T-helper 17 cell (primary cell): ENCODE results near the gene DPP6. TPM values are rescaled to one million over a fixed set of nuclear protein-coding genes. Genes with fewer than 3 reads are reported as not detected.

Experiments
- ATAC-seq: fragments of 150-1000 bp; cut with Tn5 transposase; 2 replicates; pipeline ENCODE4 v1.10.0; 2021; ENCODE audit warnings: mild to moderate bottlenecking, moderate library complexity
- DNase-seq, 3 donors: peaks; one replicate each; pipeline versions ENCODE4 v3.0.0 to v3.0.0-alpha.2; 2020 to 2021
- H3K9me3 ChIP-seq: one replicate; pipeline ENCODE4 v1.7.0; 2013; ENCODE audit warnings: low read length, mild to moderate bottlenecking; ENCODE audit not compliant: control insufficient read depth, poor library complexity, severe bottlenecking
- H3K27ac Mint-ChIP-seq: one replicate; pipeline ENCODE4 v1.8.0; 2022; ENCODE audit warnings: mild to moderate bottlenecking, moderate library complexity, mixed read lengths
- H3K27me3 Mint-ChIP-seq: one replicate; pipeline ENCODE4 v1.8.0; 2022; ENCODE audit warnings: mixed read lengths
- H3K36me3 Mint-ChIP-seq: one replicate; pipeline ENCODE4 v1.8.0; 2022; ENCODE audit warnings: low read depth, mixed read lengths
- H3K4me1 Mint-ChIP-seq: one replicate; pipeline ENCODE4 v1.8.0; 2022; ENCODE audit warnings: mild to moderate bottlenecking, mixed read lengths
- H3K4me3 Mint-ChIP-seq: one replicate; pipeline ENCODE4 v1.8.0; 2022; ENCODE audit warnings: mild to moderate bottlenecking, moderate library complexity, mixed read lengths
- total RNA-seq, 4 donors: library from RNA in 2 of 4; stranded (reverse) in 2 of 4; gene quantifications; one replicate each; pipeline ENCODE4 v1.2.3 and lab custom pipeline; 2022 to 2026

Gene DPP6
- total RNA-seq, 2 donors from 2014 or later: not detected

- H3K4me1 Mint-ChIP-seq: peaks cover 3% of the 10 kb centered on the region
- H3K27me3 Mint-ChIP-seq: peaks cover 34% of the 10 kb centered on the region
- no peak overlapping the region for H3K27ac Mint-ChIP-seq
- H3K9me3 ChIP-seq: no peaks in the 10 kb centered on the region
- H3K4me3 Mint-ChIP-seq: no peak overlapping the region
- H3K36me3 Mint-ChIP-seq: no peaks in the 10 kb centered on the region
- DNase-seq (no peak), ATAC-seq (no peak)
Measured at GRCh38 chr7:154907651-154908620, 855.7 kb downstream of the DPP6 start.

GRCh38 chr7:154909241-154910105 is 857.3 kb downstream of the DPP6 start:
- no peaks in the 10 kb centered on the region for H3K9me3 ChIP-seq
- no peak overlapping the region for H3K4me3 Mint-ChIP-seq
- peaks cover 42% of the 10 kb centered on the region for H3K27me3 Mint-ChIP-seq
- no peak overlapping the region for H3K27ac Mint-ChIP-seq
- H3K36me3 Mint-ChIP-seq: no peaks in the 10 kb centered on the region
- DNase-seq (no peak), ATAC-seq (no peak)
- H3K4me1 Mint-ChIP-seq: peaks cover 6% of the 10 kb centered on the region

DNA sequence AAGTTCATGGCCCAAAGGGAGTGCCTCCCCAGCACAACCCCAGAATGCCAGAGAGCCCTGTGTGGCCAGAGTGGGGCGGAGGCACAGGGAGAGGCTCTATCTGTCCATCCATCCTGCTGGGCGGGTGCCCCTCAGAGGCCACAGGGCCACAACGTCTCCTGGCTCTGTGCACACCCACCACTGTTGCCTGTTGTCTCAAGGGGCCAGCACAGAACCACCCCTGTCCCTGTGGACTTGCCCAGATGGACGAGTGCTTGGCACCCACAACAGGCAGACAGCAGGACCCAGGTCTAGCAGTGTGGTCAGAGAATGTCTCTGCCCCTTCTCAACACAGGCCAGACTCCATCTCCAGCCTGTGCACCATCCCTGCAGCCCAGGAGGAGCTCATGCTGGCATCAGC is 857.9 kb downstream of the DPP6 start:
- H3K9me3 ChIP-seq: no peaks in the 10 kb centered on the region
- no peaks in the 10 kb centered on the region for H3K36me3 Mint-ChIP-seq
- H3K27me3 Mint-ChIP-seq: peaks cover 37% of the 10 kb centered on the region
- no peak for ATAC-seq
- H3K4me3 Mint-ChIP-seq: no peak overlapping the region
- H3K4me1 Mint-ChIP-seq: peaks cover 6% of the 10 kb centered on the region
- no peak overlapping the region for H3K27ac Mint-ChIP-seq
- DNase-seq: no peak

DNA sequence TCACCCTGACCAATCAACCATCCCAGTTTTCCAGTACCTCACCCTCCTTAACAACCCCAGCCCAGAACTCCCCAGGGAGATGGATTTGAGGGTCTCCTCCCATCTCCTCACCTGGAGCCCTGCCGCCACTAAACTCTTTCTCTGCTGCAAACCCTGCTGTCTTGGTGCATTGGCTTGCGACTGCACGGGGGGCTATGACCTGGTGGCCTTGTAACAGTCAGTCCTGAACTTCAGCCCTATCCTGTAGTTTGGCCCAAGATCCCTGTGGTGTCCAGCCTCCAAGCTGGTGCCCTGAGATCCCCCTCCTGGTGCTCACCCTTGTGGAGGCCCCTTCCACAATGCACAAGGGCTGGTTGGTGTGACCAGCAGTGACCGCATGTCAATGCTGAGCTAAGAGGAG is 858.8 kb downstream of the DPP6 start:
- H3K4me3 Mint-ChIP-seq: no peak overlapping the region
- no peaks in the 10 kb centered on the region for H3K9me3 ChIP-seq
- no peaks in the 10 kb centered on the region for H3K36me3 Mint-ChIP-seq
- H3K4me1 Mint-ChIP-seq: peaks cover 6% of the 10 kb centered on the region
- H3K27ac Mint-ChIP-seq: no peak overlapping the region
- peaks cover 35% of the 10 kb centered on the region for H3K27me3 Mint-ChIP-seq
- no peak for ATAC-seq
- no peak for DNase-seq

DNA sequence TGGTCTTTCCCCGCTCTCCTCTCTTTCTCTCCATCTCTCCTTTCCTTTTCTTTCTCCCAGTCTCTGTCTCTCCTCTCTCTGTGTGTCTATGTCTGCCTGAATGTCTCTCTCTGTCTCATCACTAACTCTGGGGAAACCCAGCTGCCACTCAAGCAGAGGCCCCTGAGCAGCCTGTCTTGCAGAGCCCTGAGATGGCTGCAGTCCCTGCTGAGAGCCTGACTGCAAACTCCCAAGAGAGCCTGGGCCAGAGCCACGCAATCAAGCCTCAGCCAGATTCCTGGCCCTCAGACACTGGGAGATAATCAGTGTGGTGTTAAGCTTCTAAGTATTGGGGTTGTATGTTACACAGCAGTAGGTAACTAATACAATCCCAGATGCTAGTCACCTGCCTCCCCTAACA is 859.2 kb downstream of the DPP6 start:
- H3K4me1 Mint-ChIP-seq: peaks cover 6% of the 10 kb centered on the region
- no peak for ATAC-seq
- H3K9me3 ChIP-seq: no peaks in the 10 kb centered on the region
- peaks cover 35% of the 10 kb centered on the region for H3K27me3 Mint-ChIP-seq
- DNase-seq: no peak
- no peaks in the 10 kb centered on the region for H3K36me3 Mint-ChIP-seq
- H3K27ac Mint-ChIP-seq: no peak overlapping the region
- H3K4me3 Mint-ChIP-seq: no peak overlapping the region

- H3K27ac Mint-ChIP-seq: peak overlapping the region; percentile 70
- peaks cover 35% of the 10 kb centered on the region for H3K27me3 Mint-ChIP-seq
- no peaks in the 10 kb centered on the region for H3K36me3 Mint-ChIP-seq
- ATAC-seq: no peak
- H3K4me1 Mint-ChIP-seq: peaks cover 6% of the 10 kb centered on the region
- H3K4me3 Mint-ChIP-seq: no peak overlapping the region
- DNase-seq: no peak
- H3K9me3 ChIP-seq: no peaks in the 10 kb centered on the region
Measured at GRCh38 chr7:154911862-154912455, 859.8 kb downstream of the DPP6 start.

GRCh38 chr7:154912871-154913637 is 860.9 kb downstream of the DPP6 start:
- DNase-seq (no peak), ATAC-seq (no peak)
- Mint-ChIP-seq H3K27me3 (peaks cover 29% of the 10 kb centered on the region), H3K27ac (peak overlapping the region; percentile 70), H3K36me3 (no peaks in the 10 kb centered on the region), H3K4me1 (peaks cover 5% of the 10 kb centered on the region), H3K4me3 (no peak overlapping the region)
- no peaks in the 10 kb centered on the region for H3K9me3 ChIP-seq

DNA sequence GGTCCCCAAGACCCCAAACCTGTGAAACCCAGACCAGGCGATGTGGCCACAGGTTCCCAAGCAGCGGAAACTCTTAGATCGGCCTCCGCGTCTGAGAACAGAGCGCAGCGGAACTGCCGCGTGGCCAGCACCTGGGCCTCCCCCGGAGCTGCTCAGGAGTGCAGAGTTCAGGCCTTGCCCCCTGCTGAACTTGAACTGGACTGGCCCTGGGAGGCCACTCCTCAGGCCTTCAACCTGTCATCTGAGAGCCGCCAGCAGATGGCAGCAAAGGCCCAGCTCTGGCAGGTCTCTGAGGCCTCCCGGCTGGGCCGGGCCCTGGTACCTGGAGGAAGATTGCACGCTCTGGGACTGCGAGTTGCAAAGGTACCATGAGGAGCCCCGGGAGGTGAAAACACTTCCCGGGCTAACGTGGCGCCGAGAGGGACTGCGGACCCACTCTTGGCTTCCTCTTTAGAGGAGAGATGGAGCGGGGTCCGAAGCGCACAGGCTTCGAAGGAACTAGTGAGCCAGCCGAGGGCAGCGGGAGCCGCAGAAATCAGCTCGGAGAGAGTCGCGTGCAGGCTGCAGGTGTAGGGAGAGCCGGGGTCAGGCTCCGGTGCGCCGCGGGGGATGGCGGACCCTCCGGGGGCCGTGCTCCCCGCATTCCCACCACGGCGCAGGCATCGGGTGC is 861.6 kb downstream of the DPP6 start:
- H3K27me3 Mint-ChIP-seq: peaks cover 22% of the 10 kb centered on the region
- H3K4me1 Mint-ChIP-seq: peaks cover 3% of the 10 kb centered on the region
- H3K9me3 ChIP-seq: no peaks in the 10 kb centered on the region
- no peaks in the 10 kb centered on the region for H3K36me3 Mint-ChIP-seq
- DNase-seq: peak; percentile 74 to 90 (median 80)
- peak overlapping the region; percentile 90 for H3K4me3 Mint-ChIP-seq
- H3K27ac Mint-ChIP-seq: no peak overlapping the region
- peak; percentile 98 for ATAC-seq

GRCh38 chr7:154914308-154914995 is 862.3 kb downstream of the DPP6 start:
- Mint-ChIP-seq H3K4me1 (peaks cover 3% of the 10 kb centered on the region), H3K27ac (no peak overlapping the region), H3K4me3 (peak overlapping the region; percentile 90), H3K27me3 (peaks cover 22% of the 10 kb centered on the region), H3K36me3 (no peaks in the 10 kb centered on the region)
- DNase-seq: no peak
- ATAC-seq: no peak
- H3K9me3 ChIP-seq: no peaks in the 10 kb centered on the region

- peak overlapping the region; percentile 59 for H3K4me3 Mint-ChIP-seq
- H3K4me1 Mint-ChIP-seq: peaks cover 3% of the 10 kb centered on the region
- H3K9me3 ChIP-seq: no peaks in the 10 kb centered on the region
- no peaks in the 10 kb centered on the region for H3K36me3 Mint-ChIP-seq
- peaks cover 21% of the 10 kb centered on the region for H3K27me3 Mint-ChIP-seq
- H3K27ac Mint-ChIP-seq: no peak overlapping the region
- no peak for ATAC-seq
- DNase-seq: no peak
Measured at GRCh38 chr7:154914996-154915380, 862.8 kb downstream of the DPP6 start.

DNA sequence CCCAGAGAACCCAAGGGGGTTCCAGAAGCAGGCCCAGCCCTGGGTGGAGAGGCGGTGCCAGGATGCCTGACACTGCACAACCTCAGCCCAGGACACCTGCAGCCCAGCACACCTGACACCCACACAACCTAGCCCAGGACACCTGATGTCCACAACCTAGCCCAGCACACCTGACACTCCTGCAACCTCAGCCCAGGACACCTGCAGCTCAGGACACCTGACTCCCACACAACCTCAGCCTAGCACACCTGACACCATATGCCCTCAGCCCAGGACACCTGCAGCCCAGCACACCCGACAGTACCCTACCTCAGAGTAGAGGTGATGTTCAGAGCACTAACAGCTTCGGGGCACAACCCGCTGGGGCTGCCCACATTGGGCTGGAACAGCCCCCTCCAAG is 863.4 kb downstream of the DPP6 start:
- H3K9me3 ChIP-seq: no peaks in the 10 kb centered on the region
- H3K27ac Mint-ChIP-seq: no peak overlapping the region
- peaks cover 3% of the 10 kb centered on the region for H3K4me1 Mint-ChIP-seq
- DNase-seq (no peak), ATAC-seq (no peak)
- no peaks in the 10 kb centered on the region for H3K36me3 Mint-ChIP-seq
- H3K4me3 Mint-ChIP-seq: no peak overlapping the region
- H3K27me3 Mint-ChIP-seq: peaks cover 21% of the 10 kb centered on the region

GRCh38 chr7:154916381-154916780 is 864.2 kb downstream of the DPP6 start:
- no peak overlapping the region for H3K27ac Mint-ChIP-seq
- ATAC-seq: no peak
- no peak overlapping the region for H3K4me3 Mint-ChIP-seq
- peaks cover 3% of the 10 kb centered on the region for H3K4me1 Mint-ChIP-seq
- no peaks in the 10 kb centered on the region for H3K36me3 Mint-ChIP-seq
- peaks cover 21% of the 10 kb centered on the region for H3K27me3 Mint-ChIP-seq
- H3K9me3 ChIP-seq: no peaks in the 10 kb centered on the region
- DNase-seq: no peak
